Measurements from ENCODE around the gene FBXO36. TPM values are rescaled to one million over a fixed set of nuclear protein-coding genes. Genes with fewer than 3 reads are reported as not detected.

Gene FBXO36
- total and polyA plus RNA-seq, 2 donors (not counting 1 experiment from before 2014, with no cell fraction given), result 0.49 to 1.5 TPM

DNA sequence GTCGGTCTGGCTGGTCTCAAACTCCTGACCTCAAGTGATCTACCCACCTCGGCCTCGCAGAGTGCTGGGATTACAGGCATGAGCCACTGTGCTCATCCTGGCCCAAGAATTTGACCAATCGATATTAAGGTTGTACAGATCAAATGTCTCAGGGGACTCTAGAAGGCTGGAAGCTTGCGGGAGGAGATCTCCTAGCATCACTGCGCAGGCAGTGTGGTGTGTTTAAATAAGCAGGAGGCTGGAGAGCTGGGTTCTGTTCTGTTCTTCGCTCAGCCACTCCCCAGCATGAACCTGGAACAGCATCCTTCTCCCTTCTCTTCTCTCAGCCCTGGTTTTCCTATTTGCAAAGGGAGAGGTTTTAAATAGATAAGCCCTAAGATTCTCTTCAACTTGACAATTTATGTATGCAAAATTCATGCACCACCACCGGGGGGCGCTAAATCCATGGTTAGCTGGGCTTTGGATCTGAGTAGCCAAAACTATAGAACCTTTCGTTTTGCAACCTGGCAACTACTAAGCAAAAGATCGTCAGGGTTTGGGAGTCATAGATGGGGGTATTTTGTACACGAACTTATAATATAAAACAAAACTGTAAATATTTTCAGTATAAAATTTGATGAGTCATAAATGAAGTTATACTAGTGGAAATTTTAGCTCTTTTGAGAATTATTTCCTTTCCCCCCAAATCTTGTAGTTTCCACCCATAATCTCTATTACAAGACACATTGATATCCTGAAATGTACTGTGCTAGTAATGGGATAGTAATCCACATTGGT, 85.8 kb downstream of the FBXO36 start:
- CTCF ChIA-PET, result interaction anchor here (0.7 to 3.1 kb wide), 22 partner anchors 8 to 816 kb away, joined by 3 to 34 read pairs (median 4); partner anchors contain the start of gene SLC16A14
- peak overlapping the region; percentile 56 for H3K4me3 Mint-ChIP-seq

More for the DNA sequence above, 85.8 kb downstream of the FBXO36 start:
- Histone ChIP-seq H3K4me2 (replicated peaks; ENCODE audit: low read depth, low read length, poor library complexity, severe bottlenecking) (peak overlapping the region; percentile 54), H3K4me1 (ENCODE audit: control insufficient read depth in 2 of 2, insufficient read depth in 2 of 2, low read length in 2 of 2) (no peaks in the 10 kb centered on the region), H3K27ac (ENCODE audit: low read length in 2 of 2) (no peak overlapping the region), H3K79me2 (ENCODE audit: control insufficient read depth, insufficient read depth, low read length) (no peaks in the 10 kb centered on the region), H3K9ac (ENCODE audit: low read length) (peak overlapping the region; percentile 1), H4K20me1 (ENCODE audit: control insufficient read depth, insufficient read depth, low read length, poor library complexity, severe bottlenecking) (no peaks in the 10 kb centered on the region), H3K9me3 (ENCODE audit: control extremely low read depth in 1 of 3, control insufficient read depth in 2 of 3, insufficient read depth in 1 of 3, low read length in 2 of 3) (no peaks in the 10 kb centered on the region), H3K36me3 (replicated peaks in 1 of 2; ENCODE audit: control extremely low read depth in 1 of 2, control insufficient read depth in 1 of 2, extremely low read depth in 1 of 2, insufficient read depth in 2 of 2, low read length in 1 of 2) (no peaks in the 10 kb centered on the region), H3K4me3 (ENCODE audit: control extremely low read depth in 1 of 5, extremely low read depth in 1 of 5, insufficient read depth in 1 of 5, low read depth in 2 of 5, low read length in 4 of 5) (no peak overlapping the region), H3K27me3 (replicated peaks in 1 of 4; ENCODE audit: control extremely low read depth in 1 of 4, control insufficient read depth in 3 of 4, insufficient read depth in 4 of 4, low read length in 3 of 4) (no peaks in the 10 kb centered on the region), H2AFZ (ENCODE audit: insufficient read depth, low read depth, low read length, poor library complexity, severe bottlenecking) (peak overlapping the region; percentile 26)
- Mint-ChIP-seq H3K27me3 (no peaks in the 10 kb centered on the region), H3K9me3 (ENCODE audit: insufficient read depth) (no peaks in the 10 kb centered on the region), H3K27ac (no peak overlapping the region), H3K4me1 (peaks cover 5% of the 10 kb centered on the region)
- WGBS (ENCODE audit: insufficient coverage), result 69% methylated on average over 7 of the region's 12 CpGs
- DNase-seq, result peak; percentile 75
- intact Hi-C loops (cut with micrococcal nuclease), result loop anchor here (1.0 to 2.0 kb wide), 2 partner anchors 61 to 152 kb away; partner anchors contain the start of gene SLC16A14
- TF ChIP-seq CTCF (IDR thresholded peaks at IDR 0.05) (peak; percentile 95), EZH2 (IDR thresholded peaks at IDR 0.05; ENCODE audit: borderline replicate concordance, insufficient read depth, low read depth, low read length, poor library complexity, severe bottlenecking) (no peak)
- peak; percentile 66 for ATAC-seq (ENCODE audit: low read depth)
- POLR2A ChIA-PET, result no interaction called here
